ENCODE measurements around the gene GPR4.
"Not testable (repeated sequence)": the region's sequence is repeated elsewhere in the genome, so short reads cannot be mapped to it uniquely, and the experiment has no call there.

The GPR4 gene

GRCh38 chr19:45621976-45622503 lies 20.0 kb upstream of the GPR4 start:
- DNase-seq: no peak

DNA sequence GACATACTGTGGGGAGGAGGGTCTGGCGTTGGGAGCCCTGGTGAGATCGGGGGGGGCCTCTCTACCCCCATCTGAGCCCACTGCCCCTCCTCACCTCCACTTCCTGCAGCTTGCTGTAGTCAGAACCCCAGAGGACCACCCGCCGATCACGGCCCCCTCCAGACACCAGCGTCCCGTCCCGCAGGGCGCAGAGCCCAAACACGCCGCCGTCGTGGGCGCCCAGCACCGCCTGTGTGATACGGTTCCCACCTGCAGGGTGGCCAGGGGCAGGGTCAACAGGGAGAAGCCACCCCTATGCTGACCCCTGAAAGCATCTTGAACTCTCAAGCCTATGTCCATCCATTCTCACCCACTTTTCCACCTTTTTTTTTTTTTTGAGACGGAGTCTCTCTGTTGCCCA lies 19.4 kb upstream of the GPR4 start:
- no peak for DNase-seq

- no peak for DNase-seq
Observed at GRCh38 chr19:45616704-45617017, 14.6 kb upstream of the GPR4 start.

DNA sequence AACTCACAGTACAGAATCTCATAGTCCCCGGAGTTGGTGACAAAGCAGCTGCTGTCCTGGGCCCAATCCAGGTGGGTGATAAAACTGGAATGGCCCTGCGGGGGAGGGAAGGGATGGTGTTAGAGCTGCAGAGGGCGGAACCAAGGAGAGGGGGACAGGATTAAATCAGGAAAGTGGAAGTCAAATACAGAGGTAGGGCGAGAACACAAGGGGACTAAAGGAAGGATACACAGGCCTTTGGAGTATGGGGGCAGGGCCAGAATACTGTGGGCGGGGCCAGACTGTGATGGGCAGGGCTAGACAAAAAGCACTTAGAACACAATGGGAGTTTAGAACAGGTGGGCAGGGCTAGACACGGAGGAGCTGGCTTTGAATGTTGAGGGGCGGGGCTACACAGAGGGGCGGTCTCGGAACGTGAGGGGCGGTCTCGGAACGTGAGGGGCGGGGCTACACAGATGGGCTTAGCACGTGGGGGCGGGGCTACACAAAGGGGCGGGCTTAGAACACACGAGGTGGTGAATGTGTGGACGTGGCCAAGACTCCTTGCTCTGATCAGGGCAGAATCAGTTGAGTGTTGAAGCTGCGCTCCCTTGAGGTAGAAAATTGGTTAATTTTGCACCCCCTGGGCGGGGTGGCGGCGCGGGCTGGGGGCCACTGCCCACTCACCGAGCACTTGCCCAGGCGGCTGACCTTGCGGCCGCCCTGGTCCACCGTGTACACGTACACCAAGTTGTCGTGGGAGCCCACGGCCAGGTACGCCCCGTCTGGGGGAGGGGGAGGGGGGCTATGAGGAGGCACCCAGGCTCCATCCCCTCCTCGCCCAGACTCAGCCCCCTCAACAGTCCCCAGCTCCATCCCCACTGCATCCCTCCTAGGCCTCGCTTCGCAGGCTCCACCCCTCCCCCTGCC lies 14.0 kb upstream of the GPR4 start:
- DNase-seq: peak; percentile 50

GRCh38 chr19:45615056-45615455 lies 13.0 kb upstream of the GPR4 start:
- not testable (repeated sequence) for DNase-seq

GRCh38 chr19:45613926-45614725 lies 12.1 kb upstream of the GPR4 start:
- no peak for DNase-seq

DNA sequence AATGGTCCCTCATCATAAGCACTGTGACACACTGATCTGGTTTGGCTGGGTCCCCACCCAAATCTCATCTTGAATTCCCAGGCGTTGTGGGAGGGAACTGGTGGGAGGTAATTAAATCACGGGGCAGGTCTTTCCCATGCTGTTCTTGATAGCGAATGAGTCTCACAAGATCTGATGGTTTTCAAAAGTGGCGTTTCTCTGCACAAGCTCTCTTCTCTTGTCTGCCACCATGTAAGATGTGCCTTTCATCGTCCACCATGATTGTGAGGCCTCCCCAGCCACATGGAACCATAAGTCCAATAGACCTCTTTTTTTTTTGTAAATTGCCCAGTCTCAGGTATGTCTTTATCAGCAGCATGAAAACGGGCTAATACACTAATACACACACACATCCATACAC lies 6.9 kb upstream of the GPR4 start:
- no peak for DNase-seq

DNA sequence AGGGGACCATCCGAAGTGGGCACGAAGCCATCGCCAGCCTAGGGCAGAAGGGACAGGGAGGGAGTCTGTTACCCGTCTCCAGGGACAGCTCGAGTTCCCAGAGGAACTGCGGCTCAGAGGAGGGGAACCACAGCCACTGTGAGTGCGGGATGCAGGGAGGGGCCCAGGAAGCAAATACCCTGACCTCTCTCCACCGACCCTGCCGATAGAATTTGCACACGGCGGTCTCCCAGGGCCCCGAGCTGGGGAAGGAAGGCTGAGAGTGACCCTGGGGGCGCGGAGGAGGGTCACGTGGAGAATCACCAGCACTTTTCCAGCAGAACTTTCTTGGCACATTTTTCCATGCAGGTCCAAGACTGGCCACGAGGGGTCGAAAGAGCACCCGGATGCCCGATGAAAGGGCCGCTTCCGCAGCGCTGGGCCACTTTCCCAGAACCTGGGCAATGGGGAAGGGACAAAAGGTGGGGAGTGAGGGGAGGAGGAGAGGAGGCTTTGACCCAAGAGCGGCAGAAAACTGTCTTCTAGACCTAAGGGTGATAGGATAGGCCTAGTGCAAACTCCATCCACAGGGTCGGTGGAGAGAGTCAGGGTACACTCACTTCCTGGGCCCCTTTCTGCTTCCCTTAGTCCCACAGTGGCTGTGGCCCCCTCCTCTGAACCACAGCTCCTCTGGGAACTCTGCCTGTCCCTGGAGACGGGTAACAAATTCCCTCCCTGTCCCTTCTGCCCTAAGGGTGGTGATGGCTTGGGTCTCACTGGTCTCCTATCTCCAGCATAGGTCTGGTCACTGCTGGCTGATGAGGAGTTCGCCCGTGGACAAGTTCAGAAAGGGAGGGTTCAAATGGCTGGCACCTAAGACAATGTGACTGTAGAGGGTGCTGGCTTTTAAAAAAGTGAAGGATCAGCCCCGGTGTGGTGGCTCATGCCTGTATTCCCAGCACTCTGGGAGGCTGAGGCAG lies 5.3 kb upstream of the GPR4 start:
- DNase-seq: peak; percentile 13

- no peak for DNase-seq
Observed at GRCh38 chr19:45601115-45601514, 897 bp downstream of the GPR4 start.

GRCh38 chr19:45600340-45600885 lies 1.6 kb downstream of the GPR4 start:
- DNase-seq: no peak

DNA sequence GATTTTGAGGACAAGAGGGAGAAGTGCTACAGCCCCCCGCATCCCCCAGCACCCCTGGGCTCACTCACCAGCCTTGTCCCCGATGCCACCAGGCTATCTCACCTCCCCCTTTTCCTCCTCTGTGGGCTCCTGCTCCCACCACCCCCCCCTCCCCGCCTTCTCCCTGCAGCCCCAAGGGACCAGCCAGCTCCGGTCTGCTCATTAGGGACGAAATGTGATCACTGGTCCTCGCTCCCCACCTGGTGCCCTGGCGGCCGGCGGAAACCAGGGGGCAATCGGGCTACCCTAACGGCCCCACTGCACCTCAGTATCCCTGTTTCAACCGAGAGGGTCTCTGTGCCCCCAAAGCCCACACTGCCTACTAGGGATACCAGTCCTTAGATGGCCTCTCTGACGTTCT lies 2.7 kb downstream of the GPR4 start:
- DNase-seq: no peak

DNA sequence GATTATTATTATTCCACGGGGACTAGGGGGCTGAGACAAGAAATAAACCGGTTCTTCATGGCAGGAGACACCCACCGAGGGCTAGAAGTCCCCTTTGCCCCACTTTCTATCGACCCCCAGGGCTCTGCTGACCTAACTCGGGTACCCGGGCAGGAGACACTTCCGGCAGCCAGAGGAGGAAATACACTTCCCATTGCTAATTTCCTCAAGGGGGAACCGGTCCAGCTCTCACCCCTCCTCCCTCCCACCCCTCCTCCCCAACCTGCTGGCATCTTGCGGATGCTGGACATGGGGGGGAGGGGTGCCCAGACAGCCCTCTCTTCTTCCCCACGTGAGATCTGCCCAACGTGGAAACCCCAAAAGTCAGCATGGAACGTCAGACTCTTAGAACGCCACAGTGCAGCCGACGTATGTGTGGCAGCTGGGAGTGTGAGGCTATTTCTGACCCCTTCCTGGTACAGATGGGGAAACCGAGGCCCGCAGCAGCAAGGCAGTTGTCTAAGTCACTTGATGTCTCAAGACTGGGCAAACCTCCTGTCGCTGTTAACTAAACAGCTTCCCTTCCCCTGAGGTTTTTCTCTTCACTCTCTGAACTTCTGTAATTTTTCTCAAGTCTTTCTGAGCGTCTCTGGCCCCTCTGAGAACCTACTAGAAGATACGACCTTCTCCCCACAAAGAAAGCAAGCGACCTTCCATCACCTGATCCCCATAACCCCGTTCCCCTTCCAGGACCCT lies 3.6 kb downstream of the GPR4 start:
- DNase-seq: no peak

DNA sequence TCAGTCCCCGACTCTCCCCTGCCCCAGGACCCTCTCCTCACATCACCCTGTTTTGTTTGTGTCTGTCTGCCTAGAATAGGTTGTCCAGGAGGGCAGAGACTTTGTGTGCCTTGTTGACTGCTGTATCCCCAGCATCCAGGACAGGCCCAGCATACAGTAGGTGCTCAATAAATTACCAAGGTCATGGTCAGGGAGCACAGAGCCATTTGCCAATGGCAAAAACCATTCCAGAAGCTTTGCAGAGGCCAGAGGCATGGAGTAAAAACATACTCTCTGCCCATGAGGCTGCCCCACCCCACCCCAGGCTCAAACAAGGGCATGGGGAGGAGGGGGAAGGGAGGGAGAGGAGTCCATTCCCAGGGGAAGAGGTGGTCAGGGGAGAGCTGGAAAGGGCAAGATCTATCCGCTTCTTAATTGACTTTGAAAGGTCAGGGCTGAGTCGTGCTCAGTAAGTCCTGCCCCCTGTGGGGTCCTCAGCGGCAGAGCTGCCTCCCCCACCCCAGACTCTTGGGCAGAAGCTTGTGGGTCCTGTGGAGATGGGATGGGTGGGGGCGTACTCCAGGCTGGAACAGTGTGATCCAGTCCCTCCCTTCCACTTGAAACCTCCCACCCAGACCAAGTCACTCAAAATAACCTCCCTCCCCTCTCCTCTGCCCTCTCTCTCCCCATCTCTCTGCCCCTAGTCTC lies 4.4 kb downstream of the GPR4 start:
- no peak for DNase-seq

DNA sequence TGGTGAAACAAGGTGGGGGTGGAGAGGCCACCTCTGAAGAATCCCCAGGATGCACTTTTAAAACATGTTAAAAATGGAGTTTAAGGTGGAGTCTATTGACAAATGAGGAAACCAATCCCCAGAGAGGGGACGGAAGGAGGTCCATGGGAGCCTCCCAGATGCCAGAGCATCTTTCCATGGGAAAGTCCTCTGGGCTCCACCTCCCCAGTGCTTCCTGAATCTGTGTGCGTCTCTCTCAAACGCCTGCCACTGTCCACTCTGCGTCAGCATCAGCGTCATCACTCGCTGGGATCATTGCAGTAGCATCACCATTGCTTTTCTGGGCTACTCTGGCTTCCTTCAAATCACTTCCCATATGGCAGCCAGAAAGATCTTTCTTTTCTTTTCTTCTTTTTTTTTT lies 6.2 kb downstream of the GPR4 start:
- DNase-seq: no peak

DNA sequence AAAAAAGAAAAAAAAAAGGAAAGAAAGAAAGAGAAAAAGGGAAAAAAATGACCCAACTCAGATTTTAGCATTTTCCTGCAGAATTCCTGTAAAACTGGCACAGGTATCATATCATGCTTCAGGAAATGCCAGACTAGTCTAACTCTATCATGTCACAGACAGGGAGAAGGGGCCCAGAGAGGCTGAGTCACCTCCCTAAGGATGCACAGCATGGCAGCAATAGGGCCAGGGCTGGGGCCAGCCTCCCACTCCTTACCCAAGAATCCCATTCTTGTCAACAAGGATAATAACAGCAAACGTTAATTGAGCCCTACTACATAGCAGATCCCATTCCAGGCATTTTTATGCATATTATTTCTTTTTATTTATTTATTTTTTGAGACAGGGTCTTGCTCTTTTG lies 8.5 kb downstream of the GPR4 start:
- no peak for DNase-seq

DNA sequence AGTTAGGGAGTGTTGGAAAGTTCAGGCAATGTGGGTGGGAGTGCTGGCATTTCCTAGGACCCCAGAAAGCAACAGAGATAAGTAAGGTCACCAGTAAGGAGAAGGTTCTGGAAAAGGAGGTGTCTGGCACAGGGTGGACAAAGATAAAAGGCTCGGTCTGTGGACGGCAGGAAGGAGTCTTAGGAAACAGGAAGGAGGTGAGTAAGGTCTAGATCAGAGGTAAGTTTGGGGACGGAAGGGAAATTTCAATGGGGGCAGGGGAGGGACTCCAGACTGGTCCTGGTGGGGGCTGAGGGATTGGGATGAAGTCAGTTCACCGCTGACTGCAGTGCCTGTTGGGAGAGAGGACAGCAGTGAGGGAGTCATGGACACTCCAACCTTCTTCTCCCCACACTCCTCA lies 9.6 kb downstream of the GPR4 start:
- no peak for DNase-seq

- DNase-seq: no peak
Observed at GRCh38 chr19:45591638-45592005, 10.4 kb downstream of the GPR4 start.

DNA sequence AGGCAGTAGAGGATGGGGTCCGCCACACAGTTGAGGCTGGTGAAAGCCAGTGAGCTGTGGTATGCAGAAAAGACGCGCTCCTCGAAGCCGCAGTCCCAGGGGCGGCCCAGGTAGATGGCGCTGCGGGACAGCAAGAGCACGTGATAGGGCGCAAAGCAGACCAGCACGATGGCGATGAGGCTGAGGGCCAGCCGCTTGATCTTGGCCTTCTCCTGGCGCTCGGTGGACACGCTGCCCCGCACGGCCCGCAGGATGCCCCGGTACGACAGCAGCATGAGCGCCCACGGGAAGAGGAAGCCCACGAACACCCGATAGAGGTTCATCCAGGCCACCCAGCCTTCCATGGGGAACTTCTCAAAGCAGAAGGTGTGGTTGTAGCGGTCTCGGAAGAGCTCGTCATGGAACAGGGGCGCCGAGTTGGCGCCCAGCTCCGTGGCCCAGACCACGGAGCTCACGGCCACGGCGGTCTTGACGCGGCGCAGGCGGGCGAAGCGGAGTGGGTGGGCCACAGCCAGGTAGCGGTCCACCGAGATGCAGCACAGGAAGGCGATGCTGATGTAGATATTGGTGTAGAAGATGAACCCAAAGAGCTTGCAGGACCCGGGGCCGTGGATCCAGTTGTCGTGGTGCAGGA lies 10.9 kb downstream of the GPR4 start:
- no peak for DNase-seq

GRCh38 chr19:45590300-45591003 lies 11.6 kb downstream of the GPR4 start:
- no peak for DNase-seq

- no peak for DNase-seq
Observed at GRCh38 chr19:45589768-45590167, 12.2 kb downstream of the GPR4 start.

Data from activated effector memory CD4-positive, alpha-beta T cell treated with Interleukin-2 at 50 U/mL for 16 hours (primary cell).